22Rv1 (cell line): Measurements from ENCODE around the gene CCDC57.

ENCODE experiments used
- ZFX ChIP-seq: fragments of 450-650 bp; IDR thresholded peaks from 2 replicates; pipeline ENCODE4 v1.6.1; 2017; ENCODE audit warnings: antibody characterized with exemption, borderline replicate concordance
- TF ChIP-seq, protein P1 (sequence below): fragments of 450-650 bp; IDR thresholded peaks from 2 replicates; pipeline ENCODE4 v1.5.1; 2017; ENCODE audit warnings: mild to moderate bottlenecking

- TF ChIP-seq, protein P1, sequence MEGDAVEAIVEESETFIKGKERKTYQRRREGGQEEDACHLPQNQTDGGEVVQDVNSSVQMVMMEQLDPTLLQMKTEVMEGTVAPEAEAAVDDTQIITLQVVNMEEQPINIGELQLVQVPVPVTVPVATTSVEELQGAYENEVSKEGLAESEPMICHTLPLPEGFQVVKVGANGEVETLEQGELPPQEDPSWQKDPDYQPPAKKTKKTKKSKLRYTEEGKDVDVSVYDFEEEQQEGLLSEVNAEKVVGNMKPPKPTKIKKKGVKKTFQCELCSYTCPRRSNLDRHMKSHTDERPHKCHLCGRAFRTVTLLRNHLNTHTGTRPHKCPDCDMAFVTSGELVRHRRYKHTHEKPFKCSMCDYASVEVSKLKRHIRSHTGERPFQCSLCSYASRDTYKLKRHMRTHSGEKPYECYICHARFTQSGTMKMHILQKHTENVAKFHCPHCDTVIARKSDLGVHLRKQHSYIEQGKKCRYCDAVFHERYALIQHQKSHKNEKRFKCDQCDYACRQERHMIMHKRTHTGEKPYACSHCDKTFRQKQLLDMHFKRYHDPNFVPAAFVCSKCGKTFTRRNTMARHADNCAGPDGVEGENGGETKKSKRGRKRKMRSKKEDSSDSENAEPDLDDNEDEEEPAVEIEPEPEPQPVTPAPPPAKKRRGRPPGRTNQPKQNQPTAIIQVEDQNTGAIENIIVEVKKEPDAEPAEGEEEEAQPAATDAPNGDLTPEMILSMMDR = no peak
- TF ChIP-seq ZFX = no peak
Measured at GRCh38 chr17:82054351-82055022, 158.2 kb downstream of the CCDC57 start.
